Peyer's patch (tissue), 4 donors: ENCODE results near the gene SERPINB3. TPM values are rescaled to one million over a fixed set of nuclear protein-coding genes. Genes with fewer than 3 reads are reported as not detected.

Source experiments
- DNase-seq, 3 donors: peaks; one replicate each; pipeline ENCODE4 v3.0.0-alpha.2; 2017 to 2019
- H3K27ac ChIP-seq, 4 donors: fragments of 200-600 bp; sonication (generic); one replicate each; pipeline ENCODE4 v1.5.1; 2016 to 2019
- H3K27me3 ChIP-seq, 2 donors: fragments of 200-600 bp; sonication (generic); one replicate each; pipeline ENCODE4 v1.5.1; 2019
- H3K36me3 ChIP-seq, 3 donors: fragments of 200-600 bp; sonication (generic); one replicate each; pipeline ENCODE4 v1.5.1; 2016 to 2019
- H3K4me1 ChIP-seq, 4 donors: fragments of 200-600 bp; sonication (generic); one replicate each; pipeline ENCODE4 v1.5.1; 2016 to 2019
- H3K4me3 ChIP-seq, 4 donors: fragments of 200-600 bp; sonication (generic); 1 replicate in 3 of 4; 2 replicates in 1 of 4; pipeline ENCODE4 v1.5.1; 2016 to 2019; ENCODE audit warnings: mild to moderate bottlenecking in 1 of 4
- H3K9me3 ChIP-seq, 4 donors: fragments of 200-600 bp; sonication (generic); one replicate each; pipeline ENCODE4 v1.5.1; 2016 to 2019; ENCODE audit warnings: mild to moderate bottlenecking in 1 of 4
- CTCF ChIP-seq, 6 experiments: fragments of 450-650 bp in 4 of 6; fragments of 200-600 bp in 2 of 6; sonication (generic) in 1 of 6; IDR thresholded peaks; one replicate each; pipeline ENCODE4 v1.5.1; 2017 to 2019; ENCODE audit warnings: antibody characterized with exemption in 6 of 6, mild to moderate bottlenecking in 3 of 6, moderate library complexity in 1 of 6
- POLR2A ChIP-seq, 2 donors: fragments of 450-650 bp; IDR thresholded peaks; one replicate each; pipeline ENCODE4 v1.5.1; 2017; ENCODE audit warnings: antibody characterized with exemption in 2 of 2, mild to moderate bottlenecking in 2 of 2, moderate library complexity in 2 of 2
- total RNA-seq, 4 donors: library from RNA; depleted of rRNA; stranded (reverse); fragments of >200 nt; gene quantifications; one replicate each; pipeline ENCODE4 v1.1.0, GENCODE V29; 2016

SERPINB3 gene
- total RNA-seq, 4 donors from 2014 or later = not detected

GRCh38 chr18:63637703-63638102 lies 24.0 kb downstream of the SERPINB3 start:
- TF ChIP-seq CTCF (IDR thresholded peaks at IDR 0.05) = no peak
- no peak for TF ChIP-seq POLR2A (IDR thresholded peaks at IDR 0.05)
- H3K4me3 ChIP-seq = no peak overlapping the region
- no peak for DNase-seq
- H3K4me1 ChIP-seq = no peaks in the 10 kb centered on the region
- no peak overlapping the region for H3K27ac ChIP-seq
- H3K9me3 ChIP-seq = no peaks in the 10 kb centered on the region
- no peaks in the 10 kb centered on the region for H3K36me3 ChIP-seq
- H3K27me3 ChIP-seq = no peaks in the 10 kb centered on the region

- no peak overlapping the region for H3K27ac ChIP-seq
- no peaks in the 10 kb centered on the region for H3K27me3 ChIP-seq
- no peak overlapping the region for H3K4me3 ChIP-seq
- no peaks in the 10 kb centered on the region for H3K4me1 ChIP-seq
- H3K9me3 ChIP-seq = peaks cover 0 to 7% (median 3%) of the 10 kb centered on the region in 4 donors
- no peak for TF ChIP-seq POLR2A (IDR thresholded peaks at IDR 0.05)
- no peak for TF ChIP-seq CTCF (IDR thresholded peaks at IDR 0.05)
- no peak for DNase-seq
- H3K36me3 ChIP-seq = no peaks in the 10 kb centered on the region
These were observed 33.9 kb downstream of the SERPINB3 start for GRCh38 chr18:63627819-63628218.

GRCh38 chr18:63626431-63626830 lies 35.3 kb downstream of the SERPINB3 start:
- no peak for DNase-seq

GRCh38 chr18:63624863-63625262 lies 36.8 kb downstream of the SERPINB3 start:
- no peaks in the 10 kb centered on the region for H3K4me1 ChIP-seq
- H3K9me3 ChIP-seq = peaks cover 0 to 7% (median 3%) of the 10 kb centered on the region in 4 donors
- H3K4me3 ChIP-seq = no peak overlapping the region
- DNase-seq = no peak
- H3K27ac ChIP-seq = no peak overlapping the region
- H3K27me3 ChIP-seq = no peaks in the 10 kb centered on the region
- no peak for TF ChIP-seq CTCF (IDR thresholded peaks at IDR 0.05)
- no peak for TF ChIP-seq POLR2A (IDR thresholded peaks at IDR 0.05)
- H3K36me3 ChIP-seq = no peaks in the 10 kb centered on the region

More at GRCh38 chr18:63626431-63626830, 35.3 kb downstream of the SERPINB3 start:
- Histone ChIP-seq H3K9me3 (peaks cover 0 to 7% (median 3%) of the 10 kb centered on the region in 4 donors), H3K36me3 (no peaks in the 10 kb centered on the region), H3K4me1 (no peaks in the 10 kb centered on the region), H3K27ac (no peak overlapping the region), H3K27me3 (no peaks in the 10 kb centered on the region), H3K4me3 (no peak overlapping the region)
- TF ChIP-seq CTCF (IDR thresholded peaks at IDR 0.05) (no peak), POLR2A (IDR thresholded peaks at IDR 0.05) (no peak)

- no peak overlapping the region for H3K4me3 ChIP-seq
- H3K9me3 ChIP-seq = no peaks in the 10 kb centered on the region
- no peaks in the 10 kb centered on the region for H3K36me3 ChIP-seq
- no peaks in the 10 kb centered on the region for H3K27me3 ChIP-seq
- no peak for TF ChIP-seq POLR2A (IDR thresholded peaks at IDR 0.05)
- no peak for TF ChIP-seq CTCF (IDR thresholded peaks at IDR 0.05)
- no peak overlapping the region for H3K27ac ChIP-seq
- no peaks in the 10 kb centered on the region for H3K4me1 ChIP-seq
- DNase-seq = no peak
These were observed 42.0 kb downstream of the SERPINB3 start for GRCh38 chr18:63619661-63620060.

GRCh38 chr18:63617915-63618234 lies 43.8 kb downstream of the SERPINB3 start:
- Histone ChIP-seq H3K9me3 (no peaks in the 10 kb centered on the region), H3K36me3 (no peaks in the 10 kb centered on the region), H3K27me3 (no peaks in the 10 kb centered on the region), H3K27ac (no peak overlapping the region), H3K4me1 (no peaks in the 10 kb centered on the region), H3K4me3 (no peak overlapping the region)
- DNase-seq = no peak
- TF ChIP-seq CTCF (IDR thresholded peaks at IDR 0.05) (no peak), POLR2A (IDR thresholded peaks at IDR 0.05) (no peak)
